HG02642 (cell line): Measurements from ENCODE around the gene TNNI2.
"Not testable (repeated sequence)": the region's sequence is repeated elsewhere in the genome, so short reads cannot be mapped to it uniquely, and the experiment has no call there.

Experiments used
- ATAC-seq: cut with Tn5 transposase; IDR thresholded peaks from one replicate; pipeline ENCODE4 v1.9.1; 2021; ENCODE audit warnings: mild to moderate bottlenecking; ENCODE audit not compliant: unreplicated experiment, poor library complexity

Gene TNNI2

DNA sequence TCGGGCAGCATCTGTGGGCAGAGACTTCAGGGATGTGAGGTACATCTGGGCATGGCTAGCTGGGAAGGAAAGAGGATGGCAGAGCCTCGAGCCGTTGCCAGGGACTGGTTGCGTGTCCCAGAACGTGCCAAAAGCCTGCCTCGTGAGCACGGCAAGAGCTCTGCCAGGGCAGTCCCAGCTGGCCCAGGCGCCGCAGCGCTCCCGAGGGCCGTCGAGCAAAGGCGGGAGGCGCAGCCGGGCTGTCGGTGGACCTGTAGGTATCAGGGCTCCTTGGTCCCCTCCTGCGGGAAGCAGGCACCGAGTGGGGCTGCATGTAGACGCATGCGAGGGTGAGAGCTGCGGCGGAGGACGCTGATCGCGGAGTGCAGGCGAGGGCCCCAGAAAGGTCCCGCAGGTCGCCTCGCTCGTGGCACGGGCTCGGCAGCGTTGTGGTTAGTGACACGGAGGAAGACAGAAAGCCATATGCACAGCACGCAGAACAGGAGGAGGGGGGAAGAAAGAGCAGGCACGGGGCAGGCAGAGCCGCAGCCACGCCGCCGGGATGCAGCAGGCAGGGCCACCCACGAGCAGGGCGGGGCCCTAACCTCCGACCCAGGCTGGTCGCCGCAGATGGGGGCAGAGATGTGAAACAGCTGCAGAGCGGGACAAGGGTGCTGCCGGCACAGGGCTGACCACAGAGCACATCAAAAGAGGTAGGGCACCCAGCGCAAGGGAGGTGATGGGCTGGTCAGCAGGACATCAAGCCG, 32.1 kb downstream of the TNNI2 start:
- ATAC-seq = no peak

- ATAC-seq = no peak
Measured at GRCh38 chr11:1871531-1871930, 32.8 kb downstream of the TNNI2 start.

- no peak for ATAC-seq
Measured at GRCh38 chr11:1872267-1872985, 33.6 kb downstream of the TNNI2 start.

DNA sequence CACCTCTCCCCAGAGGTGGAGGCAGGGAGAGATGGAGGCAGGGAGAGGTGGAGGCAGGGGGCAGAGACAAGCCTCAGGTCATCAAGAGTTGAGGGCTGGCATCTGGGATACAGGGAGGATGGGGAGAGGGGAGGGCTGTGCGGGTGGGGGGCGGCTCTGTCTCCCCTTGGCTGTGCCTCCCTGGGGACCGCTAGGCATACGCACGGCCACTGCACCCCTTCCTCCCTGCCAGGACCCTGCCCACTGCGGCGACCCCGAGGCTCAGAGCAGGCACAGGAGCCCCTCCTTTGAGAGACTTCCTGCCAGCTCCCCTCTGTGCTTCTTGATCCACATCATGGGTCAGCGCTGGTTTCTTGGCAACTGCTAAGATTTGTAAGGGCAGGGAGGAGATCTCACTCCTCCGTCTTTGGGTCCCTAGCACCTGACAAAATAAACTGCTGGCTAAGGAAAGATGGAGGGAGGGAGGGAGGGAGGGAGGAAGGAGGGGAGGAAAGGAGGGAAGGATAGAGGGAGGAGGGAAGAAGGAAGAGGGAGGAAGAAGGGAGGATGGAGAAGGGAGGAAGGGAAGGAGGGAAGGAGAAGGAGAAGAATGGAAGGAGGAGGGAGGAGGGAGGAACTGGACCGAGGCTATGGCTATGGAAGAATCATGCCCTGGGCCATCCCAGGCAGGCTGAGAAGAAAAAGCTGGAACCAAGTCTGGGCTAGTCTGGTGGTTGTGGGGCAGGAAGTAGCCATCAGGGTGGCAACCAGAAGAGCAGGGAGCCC, 34.4 kb downstream of the TNNI2 start:
- ATAC-seq = no peak

DNA sequence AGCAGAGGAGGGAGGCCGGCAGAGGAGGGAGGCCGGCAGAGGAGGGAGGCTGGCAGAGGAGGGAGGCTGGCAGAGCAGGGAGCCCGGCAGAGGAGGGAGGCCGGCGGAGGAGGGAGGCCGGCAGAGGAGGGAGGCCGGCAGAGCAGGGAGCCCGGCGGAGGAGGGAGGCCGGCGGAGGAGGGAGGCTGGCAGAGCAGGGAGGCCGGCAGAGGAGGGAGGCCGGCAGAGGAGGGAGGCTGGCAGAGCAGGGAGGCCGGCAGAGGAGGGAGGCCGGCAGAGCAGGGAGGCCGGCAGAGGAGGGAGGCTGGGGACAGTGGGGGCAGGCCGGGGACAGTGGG, 35.0 kb downstream of the TNNI2 start:
- not testable (repeated sequence) for ATAC-seq

DNA sequence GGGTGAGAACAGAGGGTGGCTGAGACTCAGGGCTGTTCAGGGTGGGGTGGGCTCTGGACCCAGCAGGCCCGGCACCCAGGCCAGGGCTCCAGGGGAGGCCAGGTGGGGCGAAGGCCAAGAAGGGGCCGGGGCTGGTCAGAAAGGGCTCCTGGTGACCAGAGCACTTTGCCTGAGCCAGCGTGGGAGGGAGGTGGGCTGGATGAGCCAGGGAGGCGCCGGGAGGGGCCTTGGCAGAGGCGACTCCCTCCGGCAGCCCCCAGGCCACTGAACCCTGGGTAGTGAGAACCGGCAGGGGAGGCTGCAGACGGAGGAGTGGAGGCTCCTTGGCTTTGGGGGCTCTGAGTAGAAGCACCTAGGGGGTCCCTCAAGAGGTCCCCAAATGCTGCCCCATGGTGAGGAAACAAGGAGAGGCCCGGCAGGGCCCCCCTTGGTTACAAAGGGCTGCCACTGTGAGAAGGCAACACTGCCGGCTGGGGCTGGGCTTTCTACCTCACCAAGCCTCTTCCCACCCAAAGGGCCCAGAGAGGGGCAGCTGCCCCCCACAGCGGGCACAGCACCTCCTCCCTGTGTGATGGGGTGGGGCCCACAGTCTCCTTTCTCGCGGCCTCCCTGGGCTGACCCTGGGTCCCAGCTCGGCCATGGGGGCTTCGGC, 35.8 kb downstream of the TNNI2 start:
- not testable (repeated sequence) for ATAC-seq

- no peak for ATAC-seq
Measured at GRCh38 chr11:1875093-1875850, 36.5 kb downstream of the TNNI2 start.

DNA sequence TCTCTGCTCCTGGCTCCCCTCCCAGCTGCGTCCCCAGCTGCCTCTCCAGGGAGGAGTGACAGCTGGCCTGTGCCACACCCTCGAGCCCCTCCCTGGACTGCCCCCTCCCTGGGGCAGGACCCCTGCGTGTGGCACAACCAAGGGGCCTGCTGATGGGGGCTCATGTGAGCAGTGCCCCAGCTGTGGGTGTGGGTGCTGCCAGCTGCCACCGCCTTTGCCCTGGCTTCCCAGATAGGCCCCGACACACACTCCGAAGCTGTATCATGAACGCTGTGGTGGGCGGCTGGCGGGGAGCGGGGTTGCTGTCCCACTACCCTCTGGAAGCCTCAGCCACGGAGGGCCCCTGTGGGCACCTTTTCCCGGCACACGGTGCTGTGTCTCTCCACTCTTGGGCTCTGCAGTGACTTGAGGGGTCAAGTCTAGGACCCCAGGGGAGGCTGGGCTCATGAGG, 37.1 kb downstream of the TNNI2 start:
- not testable (repeated sequence) for ATAC-seq

GRCh38 chr11:1876361-1877063, 37.7 kb downstream of the TNNI2 start:
- ATAC-seq = no peak

- no peak for ATAC-seq
Measured at GRCh38 chr11:1877211-1878136, 38.7 kb downstream of the TNNI2 start.

DNA sequence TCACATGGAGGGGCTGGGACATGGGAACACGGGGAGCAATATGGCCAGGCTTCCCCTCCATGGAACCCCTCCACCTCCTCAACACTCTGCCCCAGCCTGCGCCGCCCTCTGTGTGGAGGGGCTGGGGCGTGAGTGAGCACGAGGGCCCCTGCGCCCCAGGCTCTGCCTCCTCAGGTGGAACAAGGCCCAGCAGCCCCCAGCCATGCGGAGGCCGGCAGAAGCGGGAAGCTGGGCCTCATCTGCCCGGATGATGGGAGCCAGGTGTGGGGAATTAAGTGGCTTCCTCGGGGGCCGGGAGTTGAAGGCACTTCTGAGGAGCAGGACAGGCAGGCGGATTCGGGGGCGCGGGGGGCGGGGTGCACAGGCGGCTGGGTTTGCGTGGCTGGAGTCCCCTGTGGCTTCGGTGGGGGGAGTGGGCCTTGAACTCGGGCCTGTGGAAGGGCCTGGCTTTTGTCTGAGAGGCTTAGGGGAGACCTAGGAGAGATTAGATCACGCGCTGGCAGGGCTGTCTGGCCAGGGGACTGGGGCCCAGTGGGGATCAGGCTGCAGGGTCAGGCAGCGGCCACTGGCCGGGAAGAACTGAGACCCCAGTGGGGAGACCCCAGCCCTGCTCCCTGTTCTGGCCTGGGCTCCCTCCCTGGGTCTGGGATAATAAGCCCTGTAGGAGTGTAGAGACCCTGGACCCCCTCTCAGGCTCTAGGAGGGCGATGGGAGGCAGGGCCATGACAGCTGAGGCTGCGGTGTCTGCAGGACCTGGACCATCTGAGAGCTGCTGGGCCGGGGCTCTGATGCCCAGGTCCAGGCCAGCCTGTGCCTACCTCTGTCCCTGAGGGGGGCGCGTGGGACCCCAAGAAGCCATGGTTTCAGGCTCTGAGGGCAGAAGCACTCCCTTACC, 39.6 kb downstream of the TNNI2 start:
- ATAC-seq = no peak

DNA sequence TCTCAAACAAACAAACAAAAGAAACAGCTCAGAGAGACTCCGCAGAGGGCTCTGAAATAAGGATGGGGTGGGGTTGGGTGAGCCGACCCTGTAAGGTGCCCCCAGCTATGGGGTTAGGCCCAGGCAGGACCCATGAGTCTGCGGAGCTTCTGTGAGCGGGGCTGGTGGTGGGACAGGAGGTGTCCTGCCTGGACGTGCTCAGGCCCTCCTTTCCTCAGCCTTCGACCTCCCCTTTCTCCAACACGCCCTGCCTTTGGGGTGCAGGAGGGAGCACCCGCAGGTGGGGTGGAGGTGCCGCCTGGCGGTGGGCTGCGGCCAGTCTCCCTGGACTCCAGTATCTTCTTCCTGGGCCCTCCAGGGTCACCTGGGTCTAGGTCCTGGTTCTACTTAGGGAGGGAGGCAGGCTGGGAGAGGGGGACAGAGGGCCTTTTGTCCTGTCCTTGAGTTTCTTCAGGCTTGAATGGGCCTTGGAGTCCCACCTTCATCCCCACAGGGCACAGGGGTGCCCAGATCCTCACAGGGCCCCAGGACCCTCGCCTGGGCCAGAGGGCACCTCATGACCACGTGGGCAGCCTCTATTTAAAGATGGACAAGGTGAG, 40.7 kb downstream of the TNNI2 start:
- ATAC-seq = no peak

DNA sequence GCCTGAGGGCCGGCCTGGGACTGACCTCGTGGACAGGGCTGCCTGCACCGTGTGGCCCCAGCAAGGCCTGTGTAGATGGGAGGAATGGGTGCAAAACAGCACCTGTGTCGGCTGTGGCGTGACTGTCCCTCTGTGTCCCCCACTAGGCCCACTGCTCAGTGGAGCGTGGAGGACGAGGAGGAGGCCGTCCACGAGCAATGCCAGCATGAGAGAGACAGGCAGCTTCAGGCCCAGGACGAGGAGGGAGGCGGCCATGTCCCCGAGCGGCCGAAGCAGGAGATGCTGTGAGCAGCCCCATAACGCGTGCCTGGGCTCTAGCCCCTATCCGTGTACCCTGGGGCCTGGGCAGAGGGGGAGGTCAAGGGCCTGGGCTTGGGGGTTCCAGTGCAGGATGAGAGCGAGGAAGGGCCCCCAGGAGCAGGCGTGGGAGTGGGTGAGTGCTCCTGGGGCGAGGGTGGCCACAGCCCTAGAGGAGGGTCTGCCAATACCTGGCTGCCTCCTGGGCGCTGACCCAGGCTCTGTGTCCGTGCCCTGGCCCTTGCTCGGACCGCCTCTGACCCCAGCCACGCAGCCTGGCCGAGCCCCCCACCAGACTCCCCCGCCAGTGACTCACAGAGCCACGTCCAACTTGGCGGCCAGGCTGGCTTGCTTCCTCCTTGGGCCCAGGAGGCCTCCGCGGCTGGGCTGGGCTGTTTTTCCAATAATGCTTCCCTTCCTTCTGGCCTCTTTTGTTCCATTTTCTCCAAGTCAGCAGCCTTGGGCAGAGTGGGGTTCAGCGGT, 41.4 kb downstream of the TNNI2 start:
- no peak for ATAC-seq

GRCh38 chr11:1880746-1881441, 42.1 kb downstream of the TNNI2 start:
- no peak for ATAC-seq

- peak; percentile 15 for ATAC-seq
Measured at GRCh38 chr11:1881442-1882264, 42.9 kb downstream of the TNNI2 start.
